Measurements from ENCODE around the gene PKP3.

PKP3 gene

DNA sequence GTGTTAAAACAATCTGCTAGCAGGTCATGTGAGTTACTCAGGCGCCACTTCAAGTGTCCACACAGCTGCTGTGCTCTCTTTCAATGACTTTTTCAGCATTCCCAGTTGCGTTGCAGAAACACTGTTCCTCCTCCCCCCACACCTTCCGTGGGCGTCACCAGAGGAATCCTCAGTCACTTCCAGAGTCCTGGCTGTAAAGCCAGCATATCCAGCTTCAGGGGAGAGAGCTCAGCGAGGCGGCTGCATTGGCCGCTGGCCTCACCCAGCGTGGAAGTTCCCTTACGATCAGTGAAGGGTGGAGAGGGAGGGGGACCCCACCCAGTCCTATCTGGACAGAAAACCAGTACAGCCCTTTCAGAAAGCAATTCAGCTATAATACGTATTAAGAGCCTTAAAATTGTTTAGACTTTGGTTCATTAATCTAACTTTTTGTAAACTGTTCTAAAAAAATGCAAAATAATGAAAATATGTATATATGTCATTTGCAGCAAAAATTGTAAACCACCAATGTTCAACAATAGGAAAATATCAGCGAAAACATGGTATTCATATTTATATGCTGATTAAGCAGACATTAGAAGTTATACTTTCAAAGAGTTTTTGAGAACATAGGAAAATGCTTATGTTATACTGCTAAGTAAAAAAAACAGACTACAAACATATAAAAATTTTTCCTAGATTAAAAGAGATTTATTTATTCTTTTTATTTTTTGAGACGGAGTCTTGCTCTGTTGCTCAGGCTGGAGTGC lies 50.6 kb downstream of the PKP3 start:
- DNase-seq (ENCODE audit: low read depth in 2 of 2) = no peak

DNA sequence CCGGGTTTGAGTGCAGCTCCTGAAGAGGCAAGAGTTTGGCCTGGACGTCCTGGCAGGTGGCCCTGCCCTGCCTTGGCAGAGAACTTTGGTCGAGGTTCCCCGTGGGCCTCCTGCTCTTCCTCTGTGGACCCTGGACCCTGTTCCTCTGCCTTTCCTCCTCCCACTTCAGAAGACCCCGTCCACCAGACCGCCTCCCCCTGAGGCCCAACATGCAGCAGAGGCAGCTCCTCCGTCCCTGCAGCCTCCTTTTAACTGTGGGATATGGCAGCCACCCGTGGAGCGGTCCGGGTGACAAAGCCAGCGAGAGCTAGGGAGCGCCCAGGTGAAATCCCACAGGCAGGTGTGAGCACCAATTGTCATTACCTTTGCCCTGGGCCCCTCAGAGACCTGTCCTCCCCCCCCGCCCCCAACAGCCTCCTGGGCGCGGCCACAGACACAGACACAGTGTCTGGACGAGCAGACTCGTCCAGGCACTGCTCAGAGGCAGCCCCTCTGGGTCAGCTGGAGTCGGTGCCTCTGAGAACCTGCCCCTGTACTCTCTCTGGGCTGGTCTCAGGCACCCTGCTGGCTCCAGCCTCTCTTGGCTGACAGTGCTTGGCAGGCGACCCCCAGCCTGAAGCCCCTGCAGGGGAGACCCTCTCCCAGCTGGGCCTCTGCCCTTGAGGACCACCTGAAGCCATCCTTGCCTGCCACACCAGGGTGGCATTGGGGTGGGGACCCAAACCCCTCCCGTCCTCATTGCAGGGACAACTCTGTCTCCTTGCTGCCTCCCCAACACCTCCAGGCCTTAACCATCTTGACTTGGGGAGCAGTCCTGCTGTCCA lies 52.0 kb downstream of the PKP3 start:
- no peak for DNase-seq (ENCODE audit: low read depth in 2 of 2)

- no peak for DNase-seq (ENCODE audit: low read depth in 2 of 2)
Observed at GRCh38 chr11:446891-447290, 52.9 kb downstream of the PKP3 start.

DNA sequence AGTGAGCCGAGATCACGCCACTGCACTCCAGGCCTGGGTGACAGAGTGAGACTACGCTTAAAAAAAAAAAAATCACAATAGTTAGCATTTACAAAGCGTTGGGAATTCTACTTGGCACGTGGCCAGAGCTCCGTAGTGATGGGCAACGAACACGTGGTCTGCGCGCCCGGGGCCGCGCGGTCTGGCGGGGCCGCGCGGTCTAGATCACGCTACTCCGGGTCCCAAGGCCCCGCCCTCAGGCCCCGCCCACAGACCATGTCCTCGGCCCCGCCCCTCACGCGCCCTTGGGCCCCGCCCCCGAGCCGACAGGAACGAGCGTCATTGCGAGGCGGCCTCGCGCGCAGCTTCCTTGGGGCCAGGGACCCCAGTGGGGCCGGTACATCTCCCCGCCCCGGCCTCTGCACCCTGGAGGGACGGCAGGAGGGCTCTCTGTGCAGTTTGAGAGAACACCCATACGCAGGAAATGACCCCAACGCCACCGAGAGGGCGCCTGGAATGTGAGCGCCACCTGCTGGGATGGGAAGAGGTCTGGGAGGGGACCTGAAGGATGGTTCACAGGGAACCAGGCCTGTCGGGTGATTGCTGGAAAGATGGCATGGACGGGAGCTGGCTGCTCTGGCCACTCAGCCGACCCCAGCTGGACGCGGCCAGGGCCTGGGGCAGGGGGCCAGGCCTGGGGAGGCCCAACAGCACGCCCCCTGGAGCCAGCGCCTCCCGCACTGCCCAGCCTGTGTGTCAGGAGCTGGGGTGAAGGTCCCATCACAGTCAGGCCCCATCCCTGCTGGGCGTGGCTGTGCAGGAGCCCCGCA lies 54.1 kb downstream of the PKP3 start:
- DNase-seq (ENCODE audit: low read depth in 2 of 2) = peak; percentile 74 to 76

DNA sequence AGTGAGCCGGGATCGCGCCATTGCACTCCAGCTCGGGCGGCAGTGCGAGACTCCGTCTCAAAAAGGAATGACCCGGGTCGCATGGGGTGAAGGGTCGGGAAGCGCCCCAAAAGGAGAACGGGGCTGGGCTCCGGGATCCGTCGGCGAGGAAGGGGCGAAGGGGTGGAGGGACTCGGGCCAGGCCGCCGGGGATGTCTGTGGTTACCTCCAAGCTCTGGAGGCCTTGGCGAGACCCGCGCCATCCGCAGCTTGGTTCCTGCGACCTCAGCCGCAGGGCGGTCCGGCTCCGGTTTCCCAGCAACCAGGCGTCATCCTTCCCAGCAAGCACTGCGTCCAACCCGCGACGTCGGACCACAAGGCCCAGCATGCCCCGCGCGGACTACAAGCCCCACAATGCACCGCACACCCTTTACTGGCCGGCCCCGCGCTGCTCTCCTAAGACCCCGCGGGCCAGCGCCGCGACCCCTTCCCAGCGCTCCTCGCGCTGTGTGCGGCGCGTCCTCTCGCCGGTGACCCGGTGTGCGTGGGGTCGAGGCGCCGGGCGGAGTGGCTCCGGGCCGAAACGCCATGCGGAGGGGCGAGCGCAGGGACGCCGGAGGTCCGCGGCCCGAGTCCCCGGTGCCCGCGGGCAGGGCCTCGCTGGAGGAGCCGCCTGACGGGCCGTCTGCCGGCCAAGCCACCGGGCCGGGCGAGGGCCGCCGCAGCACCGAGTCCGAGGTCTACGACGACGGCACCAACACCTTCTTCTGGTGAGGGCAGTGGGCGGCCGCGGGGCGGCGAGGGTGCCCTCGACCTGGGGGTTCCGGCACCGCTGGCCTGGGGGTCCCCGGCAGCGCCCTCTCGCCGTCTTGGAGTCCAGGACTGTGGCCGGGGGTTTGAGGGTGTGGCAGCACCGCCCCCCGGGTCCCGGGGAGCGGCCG lies 56.1 kb downstream of the PKP3 start, which contains the start of gene PTDSS2:
Gene PTDSS2 (plus strand): TSS at position 391 of the 920 bp plus-strand sequence. CDS start 177 bp downstream, at position 568.
- peak; percentile 77 to 79 for DNase-seq (ENCODE audit: low read depth in 2 of 2)

GRCh38 chr11:450809-451451 lies 56.9 kb downstream of the PKP3 start:
- peak; percentile 27 to 29 for DNase-seq (ENCODE audit: low read depth in 2 of 2)

- DNase-seq (ENCODE audit: low read depth in 2 of 2) = no peak
Observed at GRCh38 chr11:451738-452137, 57.7 kb downstream of the PKP3 start.

DNA sequence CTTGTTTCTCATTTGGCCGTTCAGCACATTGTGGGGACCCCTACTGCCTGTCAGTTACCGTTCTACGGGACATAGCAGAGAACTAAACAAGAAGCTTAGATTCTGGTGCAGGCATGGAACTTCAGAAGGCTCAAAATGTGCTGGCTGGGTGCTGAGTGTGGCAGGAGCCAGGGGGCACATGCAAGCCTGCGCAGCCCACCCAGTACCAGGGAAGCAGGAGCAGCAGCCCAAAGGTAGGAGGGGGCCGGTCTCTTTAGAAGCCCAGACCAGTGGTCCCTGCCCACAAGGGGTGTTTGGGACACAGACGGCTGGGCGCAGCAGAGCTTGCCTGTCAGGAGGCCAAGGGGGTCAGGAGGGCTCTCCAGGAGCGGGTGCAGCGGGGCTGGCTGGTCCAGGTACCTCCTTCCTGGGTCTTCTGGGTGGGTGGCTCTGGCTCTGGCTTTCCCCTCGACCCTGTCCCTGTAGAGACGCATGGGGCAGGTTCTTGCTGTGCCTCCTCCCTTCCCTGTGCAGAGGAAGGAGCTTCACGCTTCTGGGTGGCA lies 58.3 kb downstream of the PKP3 start:
- DNase-seq (ENCODE audit: low read depth in 2 of 2) = no peak

DNA sequence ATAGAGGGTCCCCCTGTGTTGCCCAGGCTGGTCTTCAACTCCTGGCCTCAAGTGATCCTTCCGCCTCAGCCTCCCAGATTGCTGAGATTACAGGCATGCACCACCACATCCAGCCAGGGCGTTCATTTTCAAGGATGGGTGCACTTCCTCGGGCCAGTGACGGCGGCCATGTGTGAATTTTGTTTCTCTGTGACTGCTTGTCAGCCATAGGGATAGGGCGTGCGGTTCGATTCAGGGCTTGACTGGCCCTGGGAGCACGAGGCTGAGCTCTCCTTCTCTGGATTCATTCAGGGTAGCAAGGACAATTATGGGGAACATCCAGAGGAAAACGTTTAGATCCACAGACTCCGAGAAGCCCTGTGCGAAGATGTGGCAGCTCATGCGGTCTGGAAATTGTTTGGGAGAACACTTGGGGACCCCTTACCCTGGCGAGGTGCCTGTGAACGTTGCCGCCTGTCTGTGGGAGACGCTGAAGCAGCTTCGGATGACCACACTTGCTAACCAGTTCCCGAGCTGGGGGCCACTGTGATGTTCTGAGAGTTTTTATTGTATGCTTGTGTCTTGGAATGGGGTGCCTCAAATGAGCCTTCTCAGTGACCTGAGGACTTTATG lies 59.0 kb downstream of the PKP3 start:
- no peak for DNase-seq (ENCODE audit: low read depth in 2 of 2)

DNA sequence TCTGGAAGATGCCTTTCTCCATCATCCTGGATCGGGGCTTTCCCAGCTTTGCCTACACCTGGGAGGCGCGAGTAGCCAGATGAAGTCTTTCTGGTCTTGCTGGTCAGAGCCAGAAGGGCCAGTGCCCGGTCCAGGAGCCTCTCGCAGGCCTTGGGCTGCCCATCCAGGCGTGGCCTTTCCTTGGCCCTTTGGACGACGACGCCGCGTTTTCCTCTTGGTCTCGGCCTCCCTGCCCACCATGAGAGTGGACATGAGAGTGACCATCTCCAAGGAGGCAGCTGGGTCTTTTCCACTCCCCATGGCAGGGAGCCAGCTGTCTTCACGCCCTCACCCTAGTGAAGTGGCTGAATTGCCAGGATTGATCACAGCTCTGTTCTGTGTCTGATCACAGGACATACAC lies 59.6 kb downstream of the PKP3 start:
- no peak for DNase-seq (ENCODE audit: low read depth in 2 of 2)

DNA sequence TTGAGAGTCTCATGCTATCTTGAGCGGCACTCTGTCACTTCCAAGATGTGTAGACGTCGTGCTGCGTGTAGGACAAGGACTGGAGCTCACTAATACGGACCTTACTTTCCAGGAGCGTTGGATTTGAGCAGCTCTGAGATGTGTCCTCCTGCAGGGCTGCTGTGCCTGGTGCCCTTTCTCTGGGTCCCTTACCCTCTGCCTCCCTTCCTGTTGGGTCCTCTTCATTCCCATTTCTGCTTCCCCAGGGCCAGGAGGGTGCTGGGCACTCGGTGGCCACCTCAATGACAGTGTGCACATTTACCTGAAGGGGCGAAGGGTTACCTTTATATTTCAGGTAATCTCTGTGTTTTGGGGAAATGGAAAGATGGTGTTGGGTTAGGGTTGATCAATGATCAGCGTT lies 60.0 kb downstream of the PKP3 start:
- no peak for DNase-seq (ENCODE audit: low read depth in 2 of 2)

Measured in fibroblast of skin of left quadriceps (primary cell).